ENCODE data around the gene TMC4. TPM values are rescaled to one million over a fixed set of nuclear protein-coding genes. Genes with fewer than 3 reads are reported as not detected.
"Not testable (repeated sequence)": the region's sequence is repeated elsewhere in the genome, so short reads cannot be mapped to it uniquely, and the experiment has no call there.

TMC4 gene
- polyA plus RNA-seq, 1 donor from 2014 or later: 0.15 TPM

- TF ChIP-seq SMC3 (conservative IDR thresholded peaks at IDR 0.05; ENCODE audit: poor library complexity): no peak
- no peak for TF ChIP-seq EZH2 (IDR thresholded peaks at IDR 0.05; ENCODE audit: borderline replicate concordance, insufficient read depth, low read length, poor library complexity, severe bottlenecking)
- no peak for TF ChIP-seq RAD21 (conservative IDR thresholded peaks at IDR 0.05)
- no peaks in the 10 kb centered on the region for H3K36me3 ChIP-seq (ENCODE audit: insufficient read depth, low read length)
- no peaks in the 10 kb centered on the region for H3F3A ChIP-seq (ENCODE audit: insufficient read depth, low read length, poor library complexity, severe bottlenecking)
- H4K20me1 ChIP-seq (ENCODE audit: insufficient read depth): no peaks in the 10 kb centered on the region
- no peak overlapping the region for H3K4me2 ChIP-seq (ENCODE audit: low read length)
- H3K9ac ChIP-seq (ENCODE audit: low read length): no peak overlapping the region
- no peaks in the 10 kb centered on the region for H3K79me2 ChIP-seq (replicated peaks; ENCODE audit: insufficient read depth, low read length)
- no peak overlapping the region for H3K27ac ChIP-seq (ENCODE audit: low read length)
- H3K27me3 ChIP-seq (ENCODE audit: insufficient read depth, low read depth, low read length): no peaks in the 10 kb centered on the region
- no peaks in the 10 kb centered on the region for H3K9me3 ChIP-seq (ENCODE audit: low read length)
- H3K4me3 ChIP-seq (ENCODE audit: low read length): no peak overlapping the region
- no peak overlapping the region for H2AFZ ChIP-seq (ENCODE audit: low read depth, low read length)
- no peaks in the 10 kb centered on the region for H3K9me2 ChIP-seq (ENCODE audit: insufficient read depth, low read length)
Observed at GRCh38 chr19:54216869-54217268, 43.9 kb upstream of the TMC4 start.

- not testable (repeated sequence) for H3F3A ChIP-seq (ENCODE audit: insufficient read depth, low read length, poor library complexity, severe bottlenecking); H3K9me2 ChIP-seq (ENCODE audit: insufficient read depth, low read length); H4K20me1 ChIP-seq (ENCODE audit: insufficient read depth)
Observed at GRCh38 chr19:54214734-54215133, 41.8 kb upstream of the TMC4 start.

GRCh38 chr19:54214217-54214616 is 41.3 kb upstream of the TMC4 start:
- H3K9me3 ChIP-seq (ENCODE audit: low read length); H3K27me3 ChIP-seq (ENCODE audit: insufficient read depth, low read depth, low read length); H2AFZ ChIP-seq (ENCODE audit: low read depth, low read length); H3K4me2 ChIP-seq (ENCODE audit: low read length); H4K20me1 ChIP-seq (ENCODE audit: insufficient read depth); H3K27ac ChIP-seq (ENCODE audit: low read length); H3K79me2 ChIP-seq (replicated peaks; ENCODE audit: insufficient read depth, low read length); H3F3A ChIP-seq (ENCODE audit: insufficient read depth, low read length, poor library complexity, severe bottlenecking); H3K9me2 ChIP-seq (ENCODE audit: insufficient read depth, low read length); H3K36me3 ChIP-seq (ENCODE audit: insufficient read depth, low read length); H3K4me3 ChIP-seq (ENCODE audit: low read length); H3K9ac ChIP-seq (ENCODE audit: low read length): not testable (repeated sequence)

More at GRCh38 chr19:54214734-54215133, 41.8 kb upstream of the TMC4 start:
- not testable (repeated sequence) for H2AFZ ChIP-seq (ENCODE audit: low read depth, low read length); H3K9ac ChIP-seq (ENCODE audit: low read length); H3K79me2 ChIP-seq (replicated peaks; ENCODE audit: insufficient read depth, low read length); H3K4me3 ChIP-seq (ENCODE audit: low read length); H3K4me2 ChIP-seq (ENCODE audit: low read length); H3K36me3 ChIP-seq (ENCODE audit: insufficient read depth, low read length); H3K9me3 ChIP-seq (ENCODE audit: low read length); H3K27ac ChIP-seq (ENCODE audit: low read length); H3K27me3 ChIP-seq (ENCODE audit: insufficient read depth, low read depth, low read length)

GRCh38 chr19:54211235-54211634 is 38.3 kb upstream of the TMC4 start:
- Histone ChIP-seq H3F3A (ENCODE audit: insufficient read depth, low read length, poor library complexity, severe bottlenecking) (no peaks in the 10 kb centered on the region), H3K9me2 (ENCODE audit: insufficient read depth, low read length) (no peaks in the 10 kb centered on the region), H2AFZ (ENCODE audit: low read depth, low read length) (no peak overlapping the region), H3K27me3 (ENCODE audit: insufficient read depth, low read depth, low read length) (no peaks in the 10 kb centered on the region), H4K20me1 (ENCODE audit: insufficient read depth) (no peaks in the 10 kb centered on the region), H3K27ac (ENCODE audit: low read length) (no peak overlapping the region), H3K79me2 (replicated peaks; ENCODE audit: insufficient read depth, low read length) (no peaks in the 10 kb centered on the region), H3K4me3 (ENCODE audit: low read length) (no peak overlapping the region), H3K9ac (ENCODE audit: low read length) (no peak overlapping the region), H3K36me3 (ENCODE audit: insufficient read depth, low read length) (no peaks in the 10 kb centered on the region), H3K4me2 (ENCODE audit: low read length) (no peak overlapping the region), H3K9me3 (ENCODE audit: low read length) (no peaks in the 10 kb centered on the region)
- TF ChIP-seq REST (IDR thresholded peaks at IDR 0.05; ENCODE audit: borderline replicate concordance) (no peak), SMC3 (conservative IDR thresholded peaks at IDR 0.05; ENCODE audit: poor library complexity) (no peak), EZH2 (IDR thresholded peaks at IDR 0.05; ENCODE audit: borderline replicate concordance, insufficient read depth, low read length, poor library complexity, severe bottlenecking) (no peak), MXI1 (conservative IDR thresholded peaks at IDR 0.05; ENCODE audit: poor library complexity, severe bottlenecking) (no peak), POLR2AphosphoS5 (IDR thresholded peaks at IDR 0.05) (no peak), TAF1 (IDR thresholded peaks at IDR 0.05; ENCODE audit: low read depth) (no peak), CTCF (IDR thresholded peaks at IDR 0.05; ENCODE audit: poor library complexity, severe bottlenecking) (no peak), EP300 (conservative IDR thresholded peaks at IDR 0.05; ENCODE audit: poor library complexity, severe bottlenecking) (no peak), RAD21 (conservative IDR thresholded peaks at IDR 0.05) (no peak)

Measured in neural cell (in vitro differentiated cells).